NCI-H187 (cell line): ENCODE data around the gene VDR.

Experiments
- DNase-seq, 2 experiments: peaks; one replicate each; lab custom pipeline; 2025; lab: John Stamatoyannopoulos, UW

VDR gene

GRCh38 chr12:47930634-47931033 is 25.8 kb upstream of the VDR start:
- DNase-seq, result no peak

DNA sequence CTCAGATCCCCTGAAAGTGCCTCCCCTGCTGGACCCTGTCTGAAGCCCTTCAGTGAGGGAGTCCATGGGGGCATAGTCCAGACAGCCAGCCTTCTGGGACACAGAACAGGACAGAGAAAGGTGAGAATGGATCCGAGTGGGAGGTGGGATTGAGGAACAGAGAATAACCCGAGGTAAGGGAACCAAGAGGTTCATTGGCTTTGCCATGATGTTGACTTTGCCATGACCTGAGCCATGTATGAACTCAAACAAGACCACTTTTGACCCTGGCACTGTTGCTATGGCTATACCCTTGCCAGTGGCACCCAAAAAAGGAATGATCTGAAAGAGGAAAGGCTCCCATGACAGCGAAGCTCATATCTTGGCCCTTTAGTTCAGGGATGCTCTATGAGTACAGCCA is 22.6 kb upstream of the VDR start:
- DNase-seq, result no peak

DNA sequence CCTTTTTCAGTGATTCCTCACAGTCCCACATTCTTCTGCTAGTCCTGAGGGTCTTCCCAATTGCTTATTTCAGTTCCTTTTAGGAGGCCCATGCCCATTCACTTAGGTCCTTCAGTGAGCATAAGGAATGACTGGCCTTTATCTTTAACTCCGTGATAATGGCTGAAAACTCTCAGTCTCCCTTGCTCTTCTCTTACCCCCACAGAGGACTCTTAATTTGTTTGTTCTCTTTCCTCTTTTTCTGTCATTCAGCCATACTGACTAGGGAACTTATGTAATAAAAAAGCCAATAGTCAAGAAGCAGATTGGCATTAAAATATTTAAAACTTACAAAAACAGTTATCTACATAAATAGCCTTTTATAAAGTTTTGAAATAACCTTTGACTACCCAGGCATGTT is 17.1 kb upstream of the VDR start:
- no peak for DNase-seq

DNA sequence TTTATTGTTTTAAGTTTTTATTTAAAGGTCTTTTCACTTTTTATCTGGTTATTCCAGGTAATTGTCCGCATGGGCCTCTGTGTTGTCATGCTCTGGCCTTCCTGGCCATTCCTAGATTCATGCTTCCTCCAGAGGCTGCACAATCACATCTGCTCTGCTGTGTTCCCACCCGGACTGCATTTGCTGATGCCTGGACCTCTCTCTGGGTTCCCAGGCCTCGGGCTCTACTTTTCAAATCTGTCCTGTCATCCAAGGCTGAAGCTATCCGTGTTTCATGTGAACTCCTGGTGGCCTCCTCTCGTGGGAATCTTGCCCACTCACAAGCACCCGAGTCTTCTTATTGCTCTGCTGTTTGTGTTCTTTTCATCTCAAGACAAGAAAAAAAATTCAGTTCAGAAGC is 16.1 kb upstream of the VDR start:
- no peak for DNase-seq

- DNase-seq, result no peak
Measured at GRCh38 chr12:47913081-47913480, 8.3 kb upstream of the VDR start.

GRCh38 chr12:47912556-47912955 is 7.8 kb upstream of the VDR start:
- DNase-seq, result no peak

DNA sequence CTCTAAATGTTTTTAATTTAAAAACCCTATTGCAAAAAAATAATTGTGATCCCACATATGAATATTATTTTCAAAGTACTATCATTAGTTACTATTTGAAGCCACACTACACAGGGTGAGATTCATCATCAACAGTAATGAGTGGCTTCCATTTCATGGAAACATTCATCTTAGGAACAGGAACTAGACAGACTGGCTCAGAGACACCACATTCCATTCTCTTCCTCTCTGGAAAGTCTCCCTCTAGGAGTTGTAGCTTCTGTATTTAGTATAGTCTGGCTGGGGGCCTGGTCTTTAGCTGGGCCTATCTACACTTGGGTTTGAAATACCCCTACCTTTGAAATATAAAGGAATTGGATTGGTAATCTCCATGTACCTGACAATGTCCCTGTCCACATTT is 6.2 kb upstream of the VDR start:
- no peak for DNase-seq

GRCh38 chr12:47910486-47910885 is 5.7 kb upstream of the VDR start:
- DNase-seq, result no peak

GRCh38 chr12:47909839-47910465 is 5.2 kb upstream of the VDR start:
- DNase-seq, result no peak

GRCh38 chr12:47908738-47909137 is 3.9 kb upstream of the VDR start:
- no peak for DNase-seq

DNA sequence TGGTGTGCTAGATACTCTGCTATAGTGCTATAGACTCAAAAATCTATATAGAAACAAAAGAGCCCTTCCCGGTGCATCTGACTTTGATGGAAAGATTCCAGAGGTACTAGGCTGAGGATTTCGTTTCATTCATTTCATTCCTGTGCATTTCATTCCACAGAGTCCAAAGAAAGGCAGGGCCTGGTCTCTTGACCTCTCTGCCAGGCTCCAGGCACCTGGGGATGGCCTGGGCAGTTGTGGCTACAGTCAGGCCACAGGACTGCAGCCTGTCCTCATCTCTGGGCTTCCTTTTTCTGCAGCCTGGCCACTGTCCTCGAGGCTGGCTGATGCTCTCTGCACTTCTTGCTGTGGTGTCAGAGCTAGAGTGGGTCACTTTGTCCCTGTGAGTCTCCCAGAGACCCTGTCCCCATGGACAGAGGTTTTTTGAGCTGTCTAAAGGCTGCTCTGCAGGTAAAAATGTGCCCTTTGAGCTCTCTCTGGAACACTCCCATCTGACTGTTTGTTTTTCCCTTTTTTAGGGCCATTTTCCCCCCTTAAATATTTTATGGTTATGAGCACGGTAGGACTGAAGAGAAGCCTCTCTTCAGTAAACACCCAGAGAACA is 3.2 kb upstream of the VDR start:
- no peak for DNase-seq

DNA sequence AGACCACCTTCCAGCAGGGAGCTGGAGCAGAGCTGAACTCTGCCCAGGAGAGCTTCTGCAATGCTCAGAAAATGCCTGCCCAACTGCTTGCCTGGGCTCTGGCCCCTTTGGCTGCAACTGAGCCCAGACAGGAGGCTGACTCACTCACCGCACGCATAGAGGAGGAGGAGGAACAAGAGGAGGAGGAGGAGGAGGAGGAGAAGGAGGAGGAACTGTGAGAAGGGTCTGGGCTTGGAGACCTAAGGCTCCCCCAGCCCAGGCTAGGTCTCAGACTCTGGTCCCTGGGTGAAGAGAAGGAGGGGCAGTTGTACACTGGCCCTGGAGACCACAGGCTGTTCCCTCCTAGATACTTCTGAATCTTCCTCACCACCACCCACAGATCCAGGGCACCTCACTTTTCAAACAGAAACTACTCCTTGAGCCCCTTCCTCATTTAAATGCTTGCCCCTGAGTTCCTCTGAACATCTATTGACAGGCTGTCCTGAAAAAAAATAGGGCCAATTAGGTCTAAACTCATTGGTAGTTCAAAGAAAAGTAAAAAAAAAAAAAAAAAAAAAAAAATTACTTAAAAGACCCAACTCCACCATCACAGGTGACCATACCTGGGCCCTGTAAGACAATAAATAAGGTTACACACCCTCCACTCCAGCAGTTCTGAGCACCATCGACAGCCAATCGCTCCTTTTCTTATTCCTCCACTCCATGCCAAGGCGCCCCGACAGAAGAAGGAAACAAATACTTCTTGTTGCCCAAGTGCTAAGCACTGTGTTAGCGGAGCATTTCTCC is 674 bp downstream of the VDR start:
- no peak for DNase-seq

DNA sequence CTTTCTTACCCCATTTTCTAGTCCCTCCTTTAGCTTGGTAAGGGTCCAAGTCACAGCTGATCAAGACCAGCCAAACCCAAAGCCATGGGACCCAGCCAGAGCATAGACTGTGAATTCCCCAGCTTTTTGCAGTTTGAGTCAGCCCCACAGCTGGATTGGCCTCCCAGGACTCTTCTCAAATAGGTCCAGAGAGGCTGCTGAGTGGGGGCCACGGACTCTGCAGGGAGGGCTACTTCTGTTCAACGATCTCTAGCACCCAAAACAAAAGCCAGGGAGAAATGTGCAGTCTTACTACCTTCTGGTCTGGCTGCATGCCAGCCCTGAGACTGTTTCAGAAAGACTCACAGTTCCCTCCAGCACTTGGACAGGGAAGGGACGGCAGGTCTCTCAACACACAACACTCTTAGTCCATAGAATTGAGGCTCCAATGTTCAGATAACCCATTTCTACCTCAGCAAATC is 1.6 kb downstream of the VDR start:
- no peak for DNase-seq

GRCh38 chr12:47902131-47902639 is 2.6 kb downstream of the VDR start:
- no peak for DNase-seq

- DNase-seq, result no peak
Measured at GRCh38 chr12:47901718-47902093, 3.1 kb downstream of the VDR start.

DNA sequence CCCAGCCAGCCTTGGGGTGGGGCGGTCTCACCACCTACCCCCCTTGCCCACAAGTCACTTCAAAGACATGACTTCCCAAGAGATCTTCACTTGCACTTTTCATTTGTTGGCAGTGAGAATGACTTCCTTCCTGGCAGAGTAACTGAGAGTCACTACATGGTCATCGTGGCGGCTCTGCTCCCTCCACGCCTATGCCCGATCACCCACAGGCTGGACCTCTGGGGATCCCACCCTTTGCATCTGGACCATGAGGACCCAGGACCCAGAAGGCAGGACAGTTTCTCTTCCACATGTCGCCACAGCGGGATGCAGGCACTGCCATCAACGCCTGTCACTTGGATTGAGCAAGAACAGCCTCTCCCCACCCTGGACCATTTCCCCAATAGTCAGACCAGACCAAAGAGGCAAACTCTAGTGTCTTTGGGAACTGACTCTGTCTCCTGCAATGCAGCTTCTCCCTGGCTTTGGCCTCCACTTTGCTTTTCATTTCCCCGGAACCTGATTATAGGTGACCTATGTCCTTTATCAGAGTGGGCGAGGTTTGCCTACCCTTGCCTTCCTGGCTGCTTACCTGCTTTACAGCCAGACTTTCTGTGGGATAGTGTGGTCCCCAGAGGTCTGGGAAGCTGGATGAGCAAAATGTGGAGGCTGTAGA is 3.6 kb downstream of the VDR start:
- DNase-seq, result no peak

- DNase-seq, result no peak
Measured at GRCh38 chr12:47900131-47901062, 4.4 kb downstream of the VDR start.

DNA sequence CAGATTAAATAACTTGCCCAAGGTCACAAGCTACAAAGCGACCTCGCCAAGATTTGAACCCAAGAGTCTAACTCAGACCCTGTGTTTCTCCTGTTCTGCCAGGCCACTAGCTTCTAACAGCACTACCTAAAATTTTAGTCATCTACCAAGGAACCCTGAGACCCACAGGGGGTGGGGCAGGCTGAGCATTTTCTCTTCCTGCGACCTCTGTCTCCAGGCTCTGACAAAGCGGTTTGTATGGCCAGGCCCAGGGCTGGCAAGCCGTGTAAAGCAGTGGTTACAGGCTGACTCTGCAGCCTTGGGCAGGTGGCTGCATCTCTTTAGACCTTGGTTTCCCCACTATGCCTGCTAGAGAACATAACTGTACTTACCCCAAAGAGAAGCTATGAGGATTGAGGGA is 5.3 kb downstream of the VDR start:
- no peak for DNase-seq

GRCh38 chr12:47896633-47897032 is 8.2 kb downstream of the VDR start:
- DNase-seq, result no peak

GRCh38 chr12:47896022-47896421 is 8.8 kb downstream of the VDR start:
- DNase-seq, result no peak

DNA sequence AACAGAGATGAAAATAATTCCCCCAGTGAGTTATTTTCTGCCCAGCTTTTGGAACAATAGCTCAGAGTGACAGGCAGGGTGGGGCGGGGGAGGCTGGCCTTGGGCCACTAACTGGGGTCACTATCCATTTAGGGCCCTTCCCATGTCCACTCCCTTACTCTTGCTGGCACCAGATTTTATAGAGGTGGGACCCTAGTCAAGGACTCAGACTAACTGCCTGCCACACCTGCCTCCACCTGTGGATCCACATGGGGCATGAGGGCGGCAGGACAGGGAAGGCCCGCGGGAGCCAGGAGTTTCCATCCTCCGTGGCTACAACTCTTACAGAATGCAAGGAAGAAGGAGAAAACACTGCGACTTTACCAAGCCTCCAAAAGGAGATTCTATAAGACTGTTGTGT is 10.1 kb downstream of the VDR start:
- no peak for DNase-seq

GRCh38 chr12:47894068-47894467 is 10.7 kb downstream of the VDR start:
- DNase-seq, result no peak
